H1 (cell line): ENCODE results near the gene LRRC2. TPM values are rescaled to one million over a fixed set of nuclear protein-coding genes. Genes with fewer than 3 reads are reported as not detected.

Experiments
- E2F6 ChIP-seq: IDR thresholded peaks from 2 replicates; pipeline ENCODE4 v1.6.1; 2012; ENCODE audit warnings: inconsistent platforms
- MAX ChIP-seq: IDR thresholded peaks from 2 replicates; pipeline ENCODE4 v1.6.1; 2012; ENCODE audit warnings: inconsistent platforms
- POLR2AphosphoS5 ChIP-seq: IDR thresholded peaks from 2 replicates; pipeline ENCODE4 v1.6.1; 2011; ENCODE audit warnings: low read depth, low read length
- YY1 ChIP-seq: IDR thresholded peaks from 2 replicates; pipeline ENCODE4 v1.6.1; 2011; ENCODE audit warnings: low read depth, mild to moderate bottlenecking, low read length
- polyA plus RNA-seq, 7 experiments: library from polyadenylated mRNA; depleted of rRNA in 3 of 7; stranded (reverse) in 5 of 7; unstranded in 2 of 7; fragments of >200 nt in 5 of 7; fragments of 200-250 nt in 2 of 7; gene quantifications; 1 replicate in 5 of 7; 2 replicates in 1 of 7; 4 replicates in 1 of 7; pipeline versions ENCODE4 v1.2.1 to v1.2.3, GENCODE V29; 2011 to 2013; ENCODE audit warnings: missing spikeins in 2 of 7, mixed read lengths in 2 of 7
- total RNA-seq: library from RNA; stranded (reverse); fragmentation: NEBNext Ultra II Directional; extraction: Animal tissue kit (Norgen Biotek cat#: 25700); gene quantifications from 2 replicates; pipeline ENCODE4 v1.2.1, GENCODE V29; 2021

LRRC2 gene
- total and polyA plus RNA-seq, 2 of the 8 experiments (the other 6 are each of a cell fraction or from before 2014, with no cell fraction given), result 1.4 to 6.4 TPM

GRCh38 chr3:46484388-46484787 is 81.7 kb downstream of the LRRC2 start (continued):
- TF ChIP-seq MAX, result no peak
- TF ChIP-seq POLR2AphosphoS5, result no peak
- TF ChIP-seq YY1, result no peak
- TF ChIP-seq E2F6, result no peak
